GM12875 (cell line): ENCODE data around the gene MAST3.
A peak's percentile ranks its signal among the peaks of the same experiment; 100 is the strongest.

Experiments
- H3K4me3 ChIP-seq: one replicate; pipeline ENCODE4 v1.5.1; 2011; ENCODE audit warnings: low read depth, low read length, control low read depth
- TF ChIP-seq, protein P1 (sequence below): IDR thresholded peaks from 2 replicates; pipeline ENCODE4 v1.5.1; 2011; ENCODE audit warnings: low read depth, mild to moderate bottlenecking, control low read depth, inconsistent platforms, low read length, moderate library complexity, borderline replicate concordance; ENCODE audit not compliant: insufficient read depth

Gene MAST3

DNA sequence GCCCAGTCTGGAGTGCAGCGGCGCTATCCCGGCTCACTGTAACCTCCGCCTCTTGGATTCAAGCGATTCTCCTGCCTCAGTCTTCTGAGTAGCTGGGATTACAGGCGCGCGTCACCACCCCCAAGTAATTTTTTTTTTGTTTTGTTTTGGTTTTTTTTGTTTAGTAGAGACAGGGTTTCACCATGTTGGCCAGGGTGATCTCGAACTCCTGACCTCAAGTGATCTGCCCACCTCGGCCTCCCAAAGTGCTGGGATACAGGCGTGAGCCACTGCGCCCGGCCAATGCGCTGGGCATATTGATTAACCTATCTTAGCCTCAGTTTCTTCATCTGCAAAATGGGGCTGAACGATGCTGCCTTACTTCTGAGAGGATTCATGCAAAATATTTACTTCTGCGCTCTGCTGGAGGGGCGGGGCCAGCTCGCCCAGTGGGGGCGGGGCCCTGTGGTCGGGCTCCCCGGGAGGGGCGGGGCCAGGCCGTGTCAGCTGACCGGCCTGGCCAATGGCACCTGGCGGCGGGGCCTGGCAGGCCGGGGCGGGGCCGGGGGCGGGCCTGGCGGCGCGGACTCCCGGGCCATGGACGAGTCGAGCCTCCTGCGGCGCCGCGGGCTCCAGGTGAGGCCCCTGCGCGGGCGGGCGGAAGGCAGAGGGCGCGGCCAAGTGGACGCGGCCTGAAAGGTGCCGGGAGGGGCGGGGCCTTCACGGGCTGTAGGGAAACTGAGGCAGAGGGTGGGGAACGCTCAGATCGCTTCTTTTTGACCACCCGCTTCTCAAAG is at the start of gene MAST3:
Gene MAST3, plus strand, starts transcription at position 562 of the 776 bp plus-strand sequence. Its CDS starts 15 bp downstream, at position 577.
- peak within 1 kb of the TSS; percentile 65 for H3K4me3 ChIP-seq
- TF ChIP-seq, protein P1, sequence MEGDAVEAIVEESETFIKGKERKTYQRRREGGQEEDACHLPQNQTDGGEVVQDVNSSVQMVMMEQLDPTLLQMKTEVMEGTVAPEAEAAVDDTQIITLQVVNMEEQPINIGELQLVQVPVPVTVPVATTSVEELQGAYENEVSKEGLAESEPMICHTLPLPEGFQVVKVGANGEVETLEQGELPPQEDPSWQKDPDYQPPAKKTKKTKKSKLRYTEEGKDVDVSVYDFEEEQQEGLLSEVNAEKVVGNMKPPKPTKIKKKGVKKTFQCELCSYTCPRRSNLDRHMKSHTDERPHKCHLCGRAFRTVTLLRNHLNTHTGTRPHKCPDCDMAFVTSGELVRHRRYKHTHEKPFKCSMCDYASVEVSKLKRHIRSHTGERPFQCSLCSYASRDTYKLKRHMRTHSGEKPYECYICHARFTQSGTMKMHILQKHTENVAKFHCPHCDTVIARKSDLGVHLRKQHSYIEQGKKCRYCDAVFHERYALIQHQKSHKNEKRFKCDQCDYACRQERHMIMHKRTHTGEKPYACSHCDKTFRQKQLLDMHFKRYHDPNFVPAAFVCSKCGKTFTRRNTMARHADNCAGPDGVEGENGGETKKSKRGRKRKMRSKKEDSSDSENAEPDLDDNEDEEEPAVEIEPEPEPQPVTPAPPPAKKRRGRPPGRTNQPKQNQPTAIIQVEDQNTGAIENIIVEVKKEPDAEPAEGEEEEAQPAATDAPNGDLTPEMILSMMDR: no peak

DNA sequence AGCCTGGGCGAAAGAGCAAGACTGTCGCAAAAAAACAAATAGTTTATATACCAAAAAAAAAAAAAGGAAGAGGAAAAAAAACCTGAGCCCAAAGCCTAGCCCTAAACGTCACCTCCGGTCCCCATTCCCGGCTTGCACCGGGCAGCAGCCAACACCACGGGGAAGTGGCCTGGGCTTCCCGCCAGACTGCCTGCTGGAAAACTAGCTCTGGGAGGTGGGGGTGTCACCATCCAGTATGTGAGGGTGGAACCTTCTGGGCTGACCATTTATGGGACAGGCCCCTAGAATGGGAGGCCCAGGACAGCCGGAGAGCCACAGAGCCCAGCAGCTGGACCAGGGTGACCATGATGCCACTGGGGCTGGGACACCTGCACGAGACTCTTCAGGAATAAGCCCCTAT is 48.2 kb upstream of the MAST3 start:
- TF ChIP-seq, protein P1: no peak
- H3K4me3 ChIP-seq: no peak overlapping the region

DNA sequence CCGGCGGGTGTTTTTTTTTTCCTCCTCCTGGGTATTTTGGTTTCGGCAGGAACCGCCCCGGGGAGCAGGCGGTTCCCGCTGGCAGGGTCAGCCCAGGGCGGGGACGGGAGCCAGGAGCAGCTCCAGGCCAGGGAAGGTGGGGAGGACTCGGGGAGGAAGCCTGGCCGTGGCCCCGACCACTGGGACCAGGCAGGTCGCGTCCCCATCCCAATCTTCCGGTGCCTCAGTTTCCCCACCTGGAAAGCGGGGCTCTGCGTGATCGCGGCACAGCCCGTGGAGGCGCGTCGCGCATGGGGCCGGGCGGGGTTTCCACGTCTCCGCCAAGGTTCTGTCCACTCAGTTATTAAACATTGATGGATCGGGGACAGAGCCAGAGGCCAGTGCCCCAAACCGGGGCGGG is 45.7 kb upstream of the MAST3 start:
- TF ChIP-seq, protein P1: no peak
- H3K4me3 ChIP-seq: no peak overlapping the region

DNA sequence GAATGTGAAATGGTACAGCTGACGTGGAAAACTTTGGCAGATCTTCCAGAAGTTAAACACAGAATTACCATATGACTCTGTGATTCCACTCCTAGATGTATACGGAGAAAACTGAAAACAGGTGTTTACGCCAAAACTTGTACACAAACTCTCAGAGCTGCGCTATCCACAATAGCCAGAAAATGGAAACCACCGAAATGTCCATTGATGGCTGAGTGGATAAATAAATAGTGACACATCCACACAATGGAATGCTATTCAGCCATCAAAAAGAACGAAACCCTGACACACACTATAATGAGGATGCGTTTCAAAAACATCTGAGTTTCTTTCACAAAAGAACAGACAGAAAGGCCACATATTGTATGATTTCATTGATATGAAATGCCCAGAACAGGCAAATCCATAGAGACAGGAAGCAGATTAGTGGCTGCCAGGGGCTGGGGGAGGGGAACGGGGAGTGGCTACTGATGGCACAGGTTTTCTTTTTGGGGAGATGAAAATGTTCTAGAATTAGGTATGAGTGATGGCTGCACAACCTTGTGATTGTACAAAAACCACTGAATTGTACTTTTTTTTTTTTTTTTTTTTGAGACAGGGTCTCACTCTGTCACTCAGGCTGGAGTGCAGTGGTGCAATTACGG is 43.9 kb upstream of the MAST3 start:
- TF ChIP-seq, protein P1: no peak
- no peak overlapping the region for H3K4me3 ChIP-seq

DNA sequence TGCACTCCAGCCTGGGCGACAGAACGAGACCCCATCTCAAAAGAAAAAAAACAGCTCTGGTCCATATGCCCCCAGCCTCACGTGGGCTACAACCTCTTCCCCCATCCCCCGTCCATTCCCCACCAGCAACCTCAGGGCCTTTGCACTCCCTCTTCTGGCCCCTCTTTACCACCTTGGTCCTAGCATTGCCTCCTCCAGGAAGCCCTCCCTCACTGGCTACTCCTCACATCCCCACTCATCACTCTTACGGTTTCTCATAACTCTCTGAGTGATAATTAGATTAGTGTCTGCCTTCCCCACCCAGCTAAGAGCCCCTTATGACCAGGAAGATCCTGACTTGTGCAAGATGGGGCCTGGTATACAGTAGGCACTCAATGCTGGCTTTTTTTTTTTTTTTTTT is 41.6 kb upstream of the MAST3 start:
- TF ChIP-seq, protein P1: no peak
- no peak overlapping the region for H3K4me3 ChIP-seq

DNA sequence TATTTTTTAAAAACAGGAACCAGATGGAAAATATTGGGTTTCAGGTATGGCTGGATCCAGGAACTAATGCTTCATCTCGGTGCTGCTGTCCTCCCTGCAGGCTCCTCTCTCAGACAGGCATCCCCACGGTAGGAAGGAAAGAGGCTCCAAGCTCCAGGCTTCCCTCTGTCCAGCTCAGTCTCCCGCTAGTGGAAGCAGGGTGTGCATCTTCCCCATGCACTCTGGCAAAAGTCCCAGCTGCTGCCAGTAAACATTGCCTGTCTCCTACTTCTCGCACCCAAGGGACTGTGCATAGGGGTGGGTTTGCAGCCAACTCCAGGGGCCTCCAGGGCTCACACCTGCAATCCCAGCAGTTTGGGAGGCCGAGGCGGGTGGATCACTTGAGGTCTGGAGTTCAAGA is 40.0 kb upstream of the MAST3 start:
- H3K4me3 ChIP-seq: no peak overlapping the region
- TF ChIP-seq, protein P1: no peak

DNA sequence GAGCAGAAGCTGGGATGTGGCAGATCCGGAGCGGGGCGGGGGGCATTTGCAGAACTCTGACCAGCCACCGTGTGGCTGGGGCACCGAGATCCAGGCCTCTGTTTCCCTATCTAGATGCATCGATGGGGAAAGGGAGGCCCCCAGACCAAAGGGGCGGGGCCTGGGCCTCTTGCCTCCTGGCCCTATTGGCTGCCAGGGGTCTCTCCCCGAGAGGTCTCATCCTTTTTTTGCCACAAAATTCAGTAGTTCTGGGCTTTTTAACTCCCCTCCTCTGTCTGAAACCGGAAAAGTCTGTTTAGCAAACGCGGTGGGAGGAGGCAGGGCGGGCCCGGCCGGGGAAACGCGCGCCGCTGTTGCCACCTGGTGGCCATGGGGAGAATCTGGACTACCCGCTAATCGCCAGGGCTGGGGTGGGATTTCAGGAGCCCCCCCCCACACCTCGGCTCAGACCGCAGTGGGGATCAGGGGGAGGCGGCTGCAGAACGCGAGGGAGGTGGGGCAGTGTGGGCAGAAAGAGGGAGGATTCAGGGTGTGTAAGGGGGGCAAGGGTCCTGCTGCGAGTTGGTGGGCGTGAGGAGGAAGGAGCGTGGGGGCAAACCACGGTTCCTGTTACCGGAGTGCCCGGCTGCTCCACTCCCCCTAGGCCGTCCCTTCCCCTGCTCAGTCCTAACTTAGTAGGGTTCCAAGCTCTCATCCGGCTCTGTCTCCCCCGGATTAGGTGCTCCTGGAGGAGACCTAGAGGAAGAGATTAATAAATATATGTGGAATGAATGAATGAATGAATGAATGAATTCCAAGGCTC is 39.2 kb upstream of the MAST3 start:
- H3K4me3 ChIP-seq: no peak overlapping the region
- TF ChIP-seq, protein P1: peak; percentile 81
